Measurements from ENCODE around the gene PRAMEF18.
"Not testable (repeated sequence)": the region's sequence is repeated elsewhere in the genome, so short reads cannot be mapped to it uniquely, and the experiment has no call there.

The PRAMEF18 gene

DNA sequence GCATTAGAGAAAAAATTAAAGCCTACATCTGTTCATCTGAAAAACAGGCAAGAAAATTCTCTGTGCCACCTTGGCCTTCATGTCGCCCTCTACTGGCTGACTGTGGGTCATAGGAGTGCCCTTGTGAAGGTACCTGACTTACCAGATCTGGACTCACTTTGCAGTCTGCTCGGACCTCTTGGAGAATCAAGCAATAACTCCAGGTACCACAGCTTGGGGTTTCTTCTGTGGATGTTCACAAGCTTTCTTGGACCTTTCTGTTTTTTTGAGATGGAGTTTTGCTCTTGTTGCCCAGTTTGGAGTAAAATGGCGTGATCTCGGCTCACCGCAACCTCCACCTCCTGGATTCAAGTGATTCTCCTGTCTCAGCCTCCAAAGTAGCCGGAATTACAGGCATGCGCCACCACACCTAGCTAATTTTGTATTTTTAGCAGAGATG is 2.4 kb upstream of the PRAMEF18 start:
- no peak for DNase-seq
- Mint-ChIP-seq H3K4me1 (no peaks in the 10 kb centered on the region), H3K36me3 (ENCODE audit: low read depth) (peaks cover 4% of the 10 kb centered on the region), H3K9me3 (peaks cover 80% of the 10 kb centered on the region), H3K4me3 (no peak overlapping the region), H3K27ac (no peak overlapping the region), H3K27me3 (ENCODE audit: low read depth, poor library complexity) (peaks cover 6% of the 10 kb centered on the region)
- TF ChIP-seq, protein P1, sequence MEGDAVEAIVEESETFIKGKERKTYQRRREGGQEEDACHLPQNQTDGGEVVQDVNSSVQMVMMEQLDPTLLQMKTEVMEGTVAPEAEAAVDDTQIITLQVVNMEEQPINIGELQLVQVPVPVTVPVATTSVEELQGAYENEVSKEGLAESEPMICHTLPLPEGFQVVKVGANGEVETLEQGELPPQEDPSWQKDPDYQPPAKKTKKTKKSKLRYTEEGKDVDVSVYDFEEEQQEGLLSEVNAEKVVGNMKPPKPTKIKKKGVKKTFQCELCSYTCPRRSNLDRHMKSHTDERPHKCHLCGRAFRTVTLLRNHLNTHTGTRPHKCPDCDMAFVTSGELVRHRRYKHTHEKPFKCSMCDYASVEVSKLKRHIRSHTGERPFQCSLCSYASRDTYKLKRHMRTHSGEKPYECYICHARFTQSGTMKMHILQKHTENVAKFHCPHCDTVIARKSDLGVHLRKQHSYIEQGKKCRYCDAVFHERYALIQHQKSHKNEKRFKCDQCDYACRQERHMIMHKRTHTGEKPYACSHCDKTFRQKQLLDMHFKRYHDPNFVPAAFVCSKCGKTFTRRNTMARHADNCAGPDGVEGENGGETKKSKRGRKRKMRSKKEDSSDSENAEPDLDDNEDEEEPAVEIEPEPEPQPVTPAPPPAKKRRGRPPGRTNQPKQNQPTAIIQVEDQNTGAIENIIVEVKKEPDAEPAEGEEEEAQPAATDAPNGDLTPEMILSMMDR (IDR thresholded peaks at IDR 0.05): no peak

- H3K27ac Mint-ChIP-seq; H3K4me3 Mint-ChIP-seq; H3K4me1 Mint-ChIP-seq; H3K27me3 Mint-ChIP-seq (ENCODE audit: low read depth, poor library complexity); H3K36me3 Mint-ChIP-seq (ENCODE audit: low read depth); DNase-seq: not testable (repeated sequence)
- peaks cover 71% of the 10 kb centered on the region for H3K9me3 Mint-ChIP-seq
Observed at GRCh38 chr1:13227271-13228055, 1.5 kb upstream of the PRAMEF18 start.

DNA sequence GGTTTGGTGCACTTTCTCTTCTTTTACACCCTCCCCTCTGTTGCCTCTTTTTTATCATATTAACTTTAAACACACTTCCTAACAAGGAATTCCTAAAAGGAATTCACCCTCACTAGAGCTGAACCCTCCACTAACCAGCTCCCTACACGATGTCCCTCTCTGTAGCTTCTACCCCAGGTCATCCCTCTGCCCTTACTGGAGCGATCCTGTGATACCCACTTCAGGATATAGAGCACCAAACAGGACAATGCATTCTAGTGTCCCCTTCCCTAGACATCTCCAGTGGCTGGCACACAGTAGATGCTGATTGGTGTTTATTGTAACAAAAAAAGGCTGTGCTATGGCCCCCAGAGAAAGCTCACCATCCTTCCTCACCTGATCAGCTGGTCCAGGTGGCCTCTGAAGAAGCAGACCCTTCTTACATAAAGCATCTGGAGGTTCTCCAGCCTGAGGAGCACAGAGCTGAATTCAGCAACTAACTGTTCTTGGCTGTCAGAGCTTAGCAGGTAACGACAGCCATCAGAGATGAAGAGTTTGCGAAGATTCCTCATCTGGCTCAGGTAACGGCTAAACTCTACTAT is 1.4 kb downstream of the PRAMEF18 start:
- no peaks in the 10 kb centered on the region for H3K4me1 Mint-ChIP-seq
- TF ChIP-seq, protein P1 (IDR thresholded peaks at IDR 0.05): no peak
- peaks cover 46% of the 10 kb centered on the region for H3K9me3 Mint-ChIP-seq
- peaks cover 4% of the 10 kb centered on the region for H3K36me3 Mint-ChIP-seq (ENCODE audit: low read depth)
- no peak for DNase-seq
- H3K27ac Mint-ChIP-seq: no peak overlapping the region
- no peak overlapping the region for H3K4me3 Mint-ChIP-seq
- H3K27me3 Mint-ChIP-seq (ENCODE audit: low read depth, poor library complexity): peaks cover 6% of the 10 kb centered on the region

- not testable (repeated sequence) for H3K4me3 Mint-ChIP-seq; H3K27ac Mint-ChIP-seq; H3K36me3 Mint-ChIP-seq (ENCODE audit: low read depth); DNase-seq; H3K4me1 Mint-ChIP-seq; H3K27me3 Mint-ChIP-seq (ENCODE audit: low read depth, poor library complexity)
- peaks cover 29% of the 10 kb centered on the region for H3K9me3 Mint-ChIP-seq
Observed at GRCh38 chr1:13222788-13223187, 3.2 kb downstream of the PRAMEF18 start.

GRCh38 chr1:13219203-13219602 is 6.8 kb downstream of the PRAMEF18 start:
- H3K36me3 Mint-ChIP-seq (ENCODE audit: low read depth); H3K4me3 Mint-ChIP-seq; H3K27ac Mint-ChIP-seq; H3K9me3 Mint-ChIP-seq; DNase-seq; H3K4me1 Mint-ChIP-seq; H3K27me3 Mint-ChIP-seq (ENCODE audit: low read depth, poor library complexity): not testable (repeated sequence)

DNA sequence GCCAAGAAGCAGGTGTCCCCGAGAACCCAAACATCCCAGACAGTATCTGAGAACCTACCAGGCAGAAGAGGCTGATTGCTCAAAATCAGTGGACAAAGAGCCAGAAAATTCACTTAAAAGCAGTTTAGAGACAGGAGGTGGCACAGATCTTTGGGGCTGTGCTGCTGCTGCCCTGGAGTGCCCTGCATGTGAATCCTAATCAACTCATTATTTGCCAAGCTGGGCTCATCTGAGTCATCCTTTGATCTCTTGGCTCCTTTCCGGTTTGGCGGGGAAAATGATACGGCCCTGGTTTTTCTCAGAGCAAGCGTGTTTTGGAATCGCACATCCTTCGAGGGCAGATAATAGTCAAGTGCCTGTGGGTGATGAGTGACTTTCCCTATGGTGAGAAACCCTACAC is 9.3 kb downstream of the PRAMEF18 start:
- H3K4me1 Mint-ChIP-seq; H3K4me3 Mint-ChIP-seq; H3K9me3 Mint-ChIP-seq; H3K27me3 Mint-ChIP-seq (ENCODE audit: low read depth, poor library complexity); DNase-seq; H3K27ac Mint-ChIP-seq; H3K36me3 Mint-ChIP-seq (ENCODE audit: low read depth): not testable (repeated sequence)

- not testable (repeated sequence) for H3K27ac Mint-ChIP-seq; H3K27me3 Mint-ChIP-seq (ENCODE audit: low read depth, poor library complexity); DNase-seq; H3K36me3 Mint-ChIP-seq (ENCODE audit: low read depth); H3K4me3 Mint-ChIP-seq; H3K4me1 Mint-ChIP-seq; H3K9me3 Mint-ChIP-seq
Observed at GRCh38 chr1:13208712-13209111, 17.2 kb downstream of the PRAMEF18 start.

GRCh38 chr1:13201309-13201708 is 24.6 kb downstream of the PRAMEF18 start, which contains the start of gene PRAMEF13:
Gene PRAMEF13, minus strand, starts transcription at chr1:13201409. Its CDS starts 1,820 bp downstream, at chr1:13199589.
- DNase-seq, H3K9me3 Mint-ChIP-seq: not testable (repeated sequence)

More at GRCh38 chr1:13201309-13201708, 24.6 kb downstream of the PRAMEF18 start, which contains the start of gene PRAMEF13:
- not testable (repeated sequence) for H3K4me3 Mint-ChIP-seq; H3K36me3 Mint-ChIP-seq (ENCODE audit: low read depth); H3K27ac Mint-ChIP-seq; H3K27me3 Mint-ChIP-seq (ENCODE audit: low read depth, poor library complexity); H3K4me1 Mint-ChIP-seq

Data from nephron progenitor cell (in vitro differentiated cells).